Endothelial cell (in vitro differentiated cells): ENCODE results near the gene ZNF184. TPM values are rescaled to one million over a fixed set of nuclear protein-coding genes. Genes with fewer than 3 reads are reported as not detected.
A peak's percentile ranks its signal among the peaks of the same experiment; 100 is the strongest.

Experiments used
- DNase-seq: peaks from one replicate; pipeline ENCODE4 v3.0.0; 2021; ENCODE audit warnings: low spot score
- H3K27ac Mint-ChIP-seq: one replicate; pipeline ENCODE4 v1.8.0; 2021; ENCODE audit warnings: mixed read lengths, inconsistent platforms; ENCODE audit not compliant: unreplicated experiment
- H3K27me3 Mint-ChIP-seq: one replicate; pipeline ENCODE4 v1.8.0; 2021; ENCODE audit warnings: mild to moderate bottlenecking, moderate library complexity, mixed read lengths, inconsistent platforms; ENCODE audit not compliant: unreplicated experiment
- H3K36me3 Mint-ChIP-seq: one replicate; pipeline ENCODE4 v1.8.0; 2021; ENCODE audit warnings: mild to moderate bottlenecking, low read depth, mixed read lengths, inconsistent platforms; ENCODE audit not compliant: unreplicated experiment
- H3K4me1 Mint-ChIP-seq: one replicate; pipeline ENCODE4 v1.8.0; 2021; ENCODE audit warnings: mild to moderate bottlenecking, mixed read lengths, inconsistent platforms; ENCODE audit not compliant: unreplicated experiment
- H3K4me3 Mint-ChIP-seq: one replicate; pipeline ENCODE4 v1.8.0; 2021; ENCODE audit warnings: mild to moderate bottlenecking, mixed read lengths, inconsistent platforms; ENCODE audit not compliant: unreplicated experiment
- H3K9me3 Mint-ChIP-seq: one replicate; pipeline ENCODE4 v1.8.0; 2021; ENCODE audit warnings: mixed read lengths, inconsistent platforms; ENCODE audit not compliant: unreplicated experiment
- total RNA-seq: library from RNA; stranded (reverse); fragmentation: NEBNext Ultra II Directional; extraction: Animal tissue kit (Norgen Biotek cat#: 25700); gene quantifications from one replicate; pipeline ENCODE4 v1.2.1, GENCODE V29; 2021; ENCODE audit not compliant: unreplicated experiment
- TF ChIP-seq, protein P1 (sequence below): fragments of 200-600 bp; sonication (generic); IDR thresholded peaks from one replicate; pipeline ENCODE4 v1.5.0; 2021; ENCODE audit warnings: antibody characterized with exemption; ENCODE audit not compliant: unreplicated experiment

ZNF184 gene
- total RNA-seq, 1 donor from 2014 or later: 12.6 TPM

DNA sequence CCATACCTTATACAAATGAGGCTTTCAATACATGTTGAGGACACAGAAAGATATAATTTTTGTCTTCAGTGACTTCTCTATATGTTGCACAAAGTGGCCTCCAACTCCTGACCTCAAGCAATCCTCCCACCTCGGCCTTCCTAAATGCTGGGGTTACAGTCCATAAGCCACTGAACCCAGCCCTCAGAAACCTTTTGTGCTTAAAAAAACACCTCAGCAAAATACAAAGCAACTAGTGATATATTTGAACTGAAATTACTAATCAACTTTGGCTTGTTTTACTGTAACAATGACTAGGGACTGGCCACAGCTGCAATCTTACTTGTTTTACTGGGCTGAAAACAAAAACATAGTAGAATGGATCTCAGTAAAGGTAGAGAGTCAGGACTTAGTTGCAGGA lies 3.2 kb upstream of the ZNF184 start:
- peaks cover 20% of the 10 kb centered on the region for H3K4me1 Mint-ChIP-seq

DNA sequence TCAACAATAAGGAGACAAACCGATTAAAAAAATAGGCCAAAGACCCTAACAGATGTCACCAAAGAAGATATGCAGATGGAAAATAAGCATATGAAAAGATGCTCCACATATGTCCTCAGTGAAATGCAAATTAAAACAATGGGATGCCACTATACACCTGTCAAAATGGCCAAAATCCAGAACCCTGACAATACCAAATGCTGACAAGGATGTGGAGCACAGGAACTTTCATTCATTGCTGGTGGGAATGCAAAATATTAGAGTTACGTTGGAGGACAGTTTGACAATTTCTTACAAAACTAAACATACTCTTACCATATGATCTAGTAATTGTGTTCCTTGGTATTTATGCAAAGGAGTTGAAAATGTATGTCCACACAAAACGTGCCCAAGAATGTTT lies 1.8 kb upstream of the ZNF184 start:
- Mint-ChIP-seq H3K9me3 (no peaks in the 10 kb centered on the region), H3K4me3 (peak overlapping the region; percentile 33), H3K36me3 (peaks cover 1% of the 10 kb centered on the region), H3K27ac (no peak overlapping the region), H3K27me3 (peaks cover 2% of the 10 kb centered on the region), H3K4me1 (peaks cover 22% of the 10 kb centered on the region)
- TF ChIP-seq, protein P1, sequence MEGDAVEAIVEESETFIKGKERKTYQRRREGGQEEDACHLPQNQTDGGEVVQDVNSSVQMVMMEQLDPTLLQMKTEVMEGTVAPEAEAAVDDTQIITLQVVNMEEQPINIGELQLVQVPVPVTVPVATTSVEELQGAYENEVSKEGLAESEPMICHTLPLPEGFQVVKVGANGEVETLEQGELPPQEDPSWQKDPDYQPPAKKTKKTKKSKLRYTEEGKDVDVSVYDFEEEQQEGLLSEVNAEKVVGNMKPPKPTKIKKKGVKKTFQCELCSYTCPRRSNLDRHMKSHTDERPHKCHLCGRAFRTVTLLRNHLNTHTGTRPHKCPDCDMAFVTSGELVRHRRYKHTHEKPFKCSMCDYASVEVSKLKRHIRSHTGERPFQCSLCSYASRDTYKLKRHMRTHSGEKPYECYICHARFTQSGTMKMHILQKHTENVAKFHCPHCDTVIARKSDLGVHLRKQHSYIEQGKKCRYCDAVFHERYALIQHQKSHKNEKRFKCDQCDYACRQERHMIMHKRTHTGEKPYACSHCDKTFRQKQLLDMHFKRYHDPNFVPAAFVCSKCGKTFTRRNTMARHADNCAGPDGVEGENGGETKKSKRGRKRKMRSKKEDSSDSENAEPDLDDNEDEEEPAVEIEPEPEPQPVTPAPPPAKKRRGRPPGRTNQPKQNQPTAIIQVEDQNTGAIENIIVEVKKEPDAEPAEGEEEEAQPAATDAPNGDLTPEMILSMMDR: no peak
- no peak for DNase-seq

More for the DNA sequence above, 3.2 kb upstream of the ZNF184 start:
- Mint-ChIP-seq H3K4me3 (no peak overlapping the region), H3K36me3 (no peaks in the 10 kb centered on the region), H3K9me3 (no peaks in the 10 kb centered on the region), H3K27me3 (peaks cover 2% of the 10 kb centered on the region), H3K27ac (no peak overlapping the region)
- TF ChIP-seq, protein P1: no peak
- DNase-seq: no peak

DNA sequence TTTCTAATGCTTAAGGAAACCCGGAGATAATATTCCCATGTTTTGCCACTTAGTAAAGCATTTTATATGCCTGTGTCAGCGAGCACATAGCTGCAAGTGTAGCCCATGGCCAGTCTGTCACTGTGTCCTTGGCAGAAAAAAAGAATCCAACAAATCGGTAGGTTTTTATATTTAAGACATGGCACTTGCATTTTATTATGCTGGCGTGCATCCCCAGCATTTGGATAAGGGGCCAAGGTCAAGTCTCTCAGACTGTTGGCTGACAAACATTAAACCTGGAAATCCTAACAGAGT lies 1.2 kb upstream of the ZNF184 start:
- TF ChIP-seq, protein P1: no peak
- peaks cover 22% of the 10 kb centered on the region for H3K4me1 Mint-ChIP-seq
- H3K9me3 Mint-ChIP-seq: no peaks in the 10 kb centered on the region
- H3K27me3 Mint-ChIP-seq: peaks cover 2% of the 10 kb centered on the region
- H3K36me3 Mint-ChIP-seq: peaks cover 3% of the 10 kb centered on the region
- no peak for DNase-seq
- no peak overlapping the region for H3K27ac Mint-ChIP-seq
- peak overlapping the region; percentile 40 for H3K4me3 Mint-ChIP-seq

DNA sequence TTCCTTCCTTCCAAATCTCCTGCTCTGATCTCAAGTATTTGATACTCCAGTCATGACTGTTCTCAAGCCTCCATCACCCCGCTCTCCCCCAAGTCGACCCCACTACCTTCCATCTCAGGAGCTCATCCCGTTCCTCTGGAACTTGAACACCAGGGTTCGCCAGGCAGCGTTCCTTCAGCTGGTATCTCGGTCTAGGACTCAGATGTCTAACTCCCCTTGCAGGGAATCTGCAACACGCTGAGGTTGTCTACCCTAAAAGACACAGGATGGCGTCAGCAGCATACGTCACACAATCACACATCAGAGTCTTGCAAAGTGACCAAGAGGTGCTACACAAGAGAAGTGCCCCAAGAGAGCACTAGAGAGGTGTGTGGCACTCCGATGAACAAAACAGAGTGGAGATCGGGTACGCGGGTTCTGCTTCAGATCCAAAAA lies 706 bp downstream of the ZNF184 start:
- peaks cover 2% of the 10 kb centered on the region for H3K27me3 Mint-ChIP-seq
- peak overlapping the region; percentile 98 for H3K27ac Mint-ChIP-seq
- peak overlapping the region; percentile 93 for H3K4me3 Mint-ChIP-seq
- DNase-seq: peak; percentile 48
- peaks cover 23% of the 10 kb centered on the region for H3K36me3 Mint-ChIP-seq
- TF ChIP-seq, protein P1: no peak
- peaks cover 21% of the 10 kb centered on the region for H3K4me1 Mint-ChIP-seq
- no peaks in the 10 kb centered on the region for H3K9me3 Mint-ChIP-seq

DNA sequence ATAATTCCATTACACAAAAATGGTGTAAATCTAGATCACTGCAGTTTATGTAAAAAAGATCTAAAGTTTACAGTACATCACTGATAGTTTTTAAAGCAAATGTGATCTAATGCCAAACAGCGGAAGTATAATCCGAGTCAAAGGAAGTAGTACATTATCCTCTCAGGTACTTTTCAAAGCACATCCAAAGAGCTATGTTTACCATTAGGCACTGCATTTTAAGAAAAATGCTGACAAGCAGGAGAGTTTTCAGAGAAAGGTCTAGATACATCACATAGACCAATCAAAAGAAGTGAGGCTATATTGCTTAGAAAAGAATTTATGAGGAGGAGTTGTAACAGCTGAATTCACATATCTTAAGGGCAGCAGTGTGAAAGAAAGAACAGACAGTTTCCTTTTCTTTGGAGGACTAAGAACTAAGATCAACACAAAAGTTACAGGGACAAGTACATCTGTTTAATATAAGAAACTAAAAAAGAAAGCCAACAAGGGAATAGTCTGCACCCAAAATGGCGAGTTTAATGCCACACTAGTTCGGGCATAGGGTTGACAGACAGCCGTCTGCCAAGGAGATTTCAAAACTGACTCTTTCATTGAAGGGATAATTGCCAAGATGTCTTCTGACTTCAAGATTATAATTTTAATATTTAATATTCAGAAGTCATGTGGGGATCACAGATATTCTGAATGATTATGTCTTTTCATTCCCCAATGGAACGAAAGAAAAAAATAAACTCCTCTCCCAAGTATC lies 1.4 kb downstream of the ZNF184 start:
- no peak for DNase-seq
- H3K4me3 Mint-ChIP-seq: peak overlapping the region; percentile 93
- peaks cover 17% of the 10 kb centered on the region for H3K4me1 Mint-ChIP-seq
- peaks cover 2% of the 10 kb centered on the region for H3K27me3 Mint-ChIP-seq
- no peaks in the 10 kb centered on the region for H3K9me3 Mint-ChIP-seq
- peaks cover 28% of the 10 kb centered on the region for H3K36me3 Mint-ChIP-seq
- TF ChIP-seq, protein P1: no peak
- peak overlapping the region; percentile 98 for H3K27ac Mint-ChIP-seq
